SK-N-SH (cell line): ENCODE measurements around the gene ARHGEF10L.

Experiments used
- FOXJ3 ChIP-seq: sonication (generic); formaldehyde crosslinking; IDR thresholded peaks from 2 replicates; pipeline ENCODE4 v1.5.1; 2020; ENCODE audit warnings: mild to moderate bottlenecking, missing genetic modification reagents
- MEF2A ChIP-seq: IDR thresholded peaks from 2 replicates; pipeline ENCODE4 v1.4.0; 2012; ENCODE audit warnings: low read depth, borderline replicate concordance
- POLR2AphosphoS5 ChIP-seq: IDR thresholded peaks from 2 replicates; pipeline ENCODE4 v1.6.1; 2012; ENCODE audit warnings: low read depth, low read length
- SMC3 ChIP-seq: IDR thresholded peaks from 2 replicates; pipeline ENCODE4 v1.6.1; 2012; ENCODE audit warnings: low read depth, low read length, improper control_type of control experiment
- TCF12 ChIP-seq: IDR thresholded peaks from 2 replicates; pipeline ENCODE4 v1.4.0; 2012
- TF ChIP-seq, protein P1 (sequence below): fragments of 200-600 bp; sonication (generic); IDR thresholded peaks from 2 replicates; pipeline ENCODE4 v1.6.1; 2017; ENCODE audit warnings: antibody characterized with exemption, mild to moderate bottlenecking, moderate library complexity
- TF ChIP-seq, protein P2 (sequence below): IDR thresholded peaks from 2 replicates; pipeline ENCODE4; 2012
- TF ChIP-seq, protein P3 (sequence below): IDR thresholded peaks from 2 replicates; pipeline ENCODE4 v1.4.0; 2012; ENCODE audit warnings: low read depth, borderline replicate concordance
- TF ChIP-seq, protein P4 (sequence below): IDR thresholded peaks from 2 replicates; pipeline ENCODE4 v1.4.0; 2012; ENCODE audit warnings: low read depth

DNA sequence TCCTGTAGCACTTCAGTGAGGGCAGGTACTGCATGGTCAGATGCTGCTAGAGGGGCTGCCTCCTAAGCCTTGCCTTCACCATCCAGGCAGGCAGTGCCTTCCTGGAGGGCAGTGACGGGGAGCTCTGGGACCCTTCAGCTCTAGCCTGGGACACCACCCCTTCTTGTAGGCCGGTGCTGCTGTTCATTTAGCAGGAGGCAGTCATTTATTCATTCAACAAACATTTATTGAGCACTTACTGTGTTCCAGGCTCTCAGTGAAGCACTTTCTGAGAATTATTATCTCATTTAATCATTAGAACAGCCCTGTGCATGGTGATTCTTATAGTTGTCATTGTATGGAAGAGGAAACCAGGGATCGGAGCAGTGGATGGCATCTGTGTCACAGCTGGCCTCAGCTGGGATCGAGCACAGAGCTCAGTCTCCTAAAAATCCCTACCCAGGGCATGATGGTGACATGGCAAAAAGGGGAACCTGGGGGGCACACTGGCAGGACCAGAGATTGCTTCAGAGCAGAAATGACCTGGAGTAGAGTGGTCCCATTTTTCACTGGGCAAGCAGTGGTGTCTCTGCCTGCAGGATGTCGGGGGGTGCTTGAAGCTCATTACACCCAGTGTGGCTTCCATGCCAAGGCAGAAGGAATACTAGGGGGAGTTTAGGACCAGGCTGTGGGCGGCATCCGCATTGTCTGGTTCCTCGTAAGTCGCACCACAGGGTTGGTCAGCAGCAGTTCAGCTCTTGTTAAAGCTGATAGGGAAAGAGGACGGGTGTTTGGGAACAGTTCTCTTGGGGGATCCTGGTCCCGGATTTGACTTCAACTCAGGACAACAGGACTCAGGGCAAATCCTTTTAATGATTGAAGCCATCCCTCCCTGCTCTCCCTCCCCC lies 28.8 kb downstream of the ARHGEF10L start:
- TF ChIP-seq, protein P1, sequence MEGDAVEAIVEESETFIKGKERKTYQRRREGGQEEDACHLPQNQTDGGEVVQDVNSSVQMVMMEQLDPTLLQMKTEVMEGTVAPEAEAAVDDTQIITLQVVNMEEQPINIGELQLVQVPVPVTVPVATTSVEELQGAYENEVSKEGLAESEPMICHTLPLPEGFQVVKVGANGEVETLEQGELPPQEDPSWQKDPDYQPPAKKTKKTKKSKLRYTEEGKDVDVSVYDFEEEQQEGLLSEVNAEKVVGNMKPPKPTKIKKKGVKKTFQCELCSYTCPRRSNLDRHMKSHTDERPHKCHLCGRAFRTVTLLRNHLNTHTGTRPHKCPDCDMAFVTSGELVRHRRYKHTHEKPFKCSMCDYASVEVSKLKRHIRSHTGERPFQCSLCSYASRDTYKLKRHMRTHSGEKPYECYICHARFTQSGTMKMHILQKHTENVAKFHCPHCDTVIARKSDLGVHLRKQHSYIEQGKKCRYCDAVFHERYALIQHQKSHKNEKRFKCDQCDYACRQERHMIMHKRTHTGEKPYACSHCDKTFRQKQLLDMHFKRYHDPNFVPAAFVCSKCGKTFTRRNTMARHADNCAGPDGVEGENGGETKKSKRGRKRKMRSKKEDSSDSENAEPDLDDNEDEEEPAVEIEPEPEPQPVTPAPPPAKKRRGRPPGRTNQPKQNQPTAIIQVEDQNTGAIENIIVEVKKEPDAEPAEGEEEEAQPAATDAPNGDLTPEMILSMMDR, result no peak
- TF ChIP-seq FOXJ3 (CRISPR knock-in tag) (no peak), TCF12 (no peak), MEF2A (no peak), POLR2AphosphoS5 (no peak), SMC3 (no peak)
- TF ChIP-seq, protein P2, sequence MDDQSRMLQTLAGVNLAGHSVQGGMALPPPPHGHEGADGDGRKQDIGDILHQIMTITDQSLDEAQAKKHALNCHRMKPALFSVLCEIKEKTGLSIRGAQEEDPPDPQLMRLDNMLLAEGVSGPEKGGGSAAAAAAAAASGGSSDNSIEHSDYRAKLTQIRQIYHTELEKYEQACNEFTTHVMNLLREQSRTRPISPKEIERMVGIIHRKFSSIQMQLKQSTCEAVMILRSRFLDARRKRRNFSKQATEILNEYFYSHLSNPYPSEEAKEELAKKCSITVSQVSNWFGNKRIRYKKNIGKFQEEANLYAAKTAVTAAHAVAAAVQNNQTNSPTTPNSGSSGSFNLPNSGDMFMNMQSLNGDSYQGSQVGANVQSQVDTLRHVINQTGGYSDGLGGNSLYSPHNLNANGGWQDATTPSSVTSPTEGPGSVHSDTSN, result no peak
- TF ChIP-seq, protein P3, sequence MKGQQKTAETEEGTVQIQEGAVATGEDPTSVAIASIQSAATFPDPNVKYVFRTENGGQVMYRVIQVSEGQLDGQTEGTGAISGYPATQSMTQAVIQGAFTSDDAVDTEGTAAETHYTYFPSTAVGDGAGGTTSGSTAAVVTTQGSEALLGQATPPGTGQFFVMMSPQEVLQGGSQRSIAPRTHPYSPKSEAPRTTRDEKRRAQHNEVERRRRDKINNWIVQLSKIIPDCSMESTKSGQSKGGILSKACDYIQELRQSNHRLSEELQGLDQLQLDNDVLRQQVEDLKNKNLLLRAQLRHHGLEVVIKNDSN, result no peak
- TF ChIP-seq, protein P4, sequence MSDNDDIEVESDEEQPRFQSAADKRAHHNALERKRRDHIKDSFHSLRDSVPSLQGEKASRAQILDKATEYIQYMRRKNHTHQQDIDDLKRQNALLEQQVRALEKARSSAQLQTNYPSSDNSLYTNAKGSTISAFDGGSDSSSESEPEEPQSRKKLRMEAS, result no peak
